OCI-LY3 (cell line): ENCODE data around the gene AASDH.

Experiments
- H2AFZ ChIP-seq: fragments of 200-600, 300-600 bp; shearing (Covaris generic); 2 replicates; pipeline ENCODE4 v1.6.0; 2014; ENCODE audit warnings: antibody characterized with exemption, low read depth, low read length
- H3K27ac ChIP-seq: fragments of 200-600, 300-600 bp; sonication (generic); 2 replicates; pipeline ENCODE4 v1.5.1; 2014; ENCODE audit warnings: mild to moderate bottlenecking, low read length, moderate library complexity, mixed read lengths
- H3K27me3 ChIP-seq: fragments of 200-600, 300-600 bp; sonication (generic); 2 replicates; pipeline ENCODE4 v1.6.1; 2014; ENCODE audit warnings: low read depth, low read length, mixed read lengths
- H3K36me3 ChIP-seq: fragments of 200-600, 300-600 bp; sonication (generic); replicated peaks from 2 replicates; pipeline ENCODE3; 2014; ENCODE audit warnings: low read depth, low read length, mixed read lengths
- H3K4me1 ChIP-seq: fragments of 300-600, 200-600 bp; sonication (generic); 2 replicates; pipeline ENCODE4 v1.6.1; 2014; ENCODE audit warnings: low read length, mixed read lengths
- H3K4me2 ChIP-seq: fragments of 200-600, 300-600 bp; sonication (generic); 2 replicates; pipeline ENCODE4 v1.6.1; 2014; ENCODE audit warnings: low read length, mixed read lengths
- H3K4me3 ChIP-seq: fragments of 300-600, 200-600 bp; sonication (generic); 2 replicates; pipeline ENCODE4 v1.5.1; 2014; ENCODE audit warnings: antibody characterized with exemption, mild to moderate bottlenecking, low read length, moderate library complexity
- H3K79me2 ChIP-seq: fragments of 300-600, 200-600 bp; shearing (Covaris generic); 2 replicates; pipeline ENCODE4 v1.6.1; 2014; ENCODE audit warnings: mild to moderate bottlenecking, low read length, mixed read lengths
- H3K9ac ChIP-seq: fragments of 300-600, 200-600 bp; shearing (Covaris generic); 2 replicates; pipeline ENCODE4 v1.6.0; 2014; ENCODE audit warnings: mild to moderate bottlenecking, low read length, moderate library complexity
- H3K9me3 ChIP-seq: fragments of 200-600, 300-600 bp; shearing (Covaris generic); 2 replicates; pipeline ENCODE4 v1.6.1; 2014; ENCODE audit warnings: low read length, mixed read lengths; ENCODE audit not compliant: insufficient read depth
- H4K20me1 ChIP-seq: fragments of 200-600, 300-600 bp; sonication (generic); 2 replicates; pipeline ENCODE4 v1.6.1; 2016; ENCODE audit warnings: low read length, mixed read lengths; ENCODE audit not compliant: insufficient read depth
- CTCF ChIP-seq: fragments of 200-600, 300-600 bp; sonication (generic); IDR thresholded peaks from 2 replicates; pipeline ENCODE4 v1.5.1; 2014; ENCODE audit warnings: antibody characterized with exemption, low read length, low read depth
- EZH2phosphoT487 ChIP-seq: fragments of 200-600 bp; shearing (Covaris generic); IDR thresholded peaks from 2 replicates; pipeline ENCODE4 v1.6.1; 2018; ENCODE audit warnings: antibody characterized with exemption, mixed run types, low read depth

Gene AASDH

GRCh38 chr4:56387023-56388001 lies at the start of gene AASDH:
Gene AASDH (minus strand): TSS chr4:56387491. CDS start chr4:56384299, 3,192 bp downstream.
- peaks cover 23% of the 10 kb centered on the region for H3K4me1 ChIP-seq
- no peak for TF ChIP-seq CTCF
- H3K27me3 ChIP-seq = no peaks in the 10 kb centered on the region
- H3K9ac ChIP-seq = peak within 1 kb of the TSS; percentile 85
- peak within 1 kb of the TSS; percentile 90 for H3K4me2 ChIP-seq
- no peaks in the 10 kb centered on the region for H4K20me1 ChIP-seq
- peak within 1 kb of the TSS; percentile 91 for H3K27ac ChIP-seq
- H2AFZ ChIP-seq = peak within 1 kb of the TSS; percentile 87
- peak within 1 kb of the TSS; percentile 91 for H3K4me3 ChIP-seq
- peaks cover 4% of the 10 kb centered on the region for H3K36me3 ChIP-seq
- H3K79me2 ChIP-seq = peaks cover 36% of the 10 kb centered on the region
- no peaks in the 10 kb centered on the region for H3K9me3 ChIP-seq

GRCh38 chr4:56435140-56435926 lies 48.0 kb upstream of the AASDH start, which contains the start of gene PPAT:
Gene PPAT (minus strand): TSS chr4:56435615. CDS start chr4:56435477, 138 bp downstream.
- Histone ChIP-seq H3K79me2 (peaks cover 94% of the 10 kb centered on the region), H3K9me3 (no peaks in the 10 kb centered on the region), H3K4me3 (peak within 1 kb of the TSS; percentile 95), H3K27me3 (no peaks in the 10 kb centered on the region), H3K4me1 (peaks cover 27% of the 10 kb centered on the region), H3K27ac (peak within 1 kb of the TSS; percentile 95), H4K20me1 (peaks cover 41% of the 10 kb centered on the region), H3K36me3 (peaks cover 8% of the 10 kb centered on the region), H3K9ac (peak within 1 kb of the TSS; percentile 99), H2AFZ (peak within 1 kb of the TSS; percentile 35; the same call in 1 of the 2 replicates), H3K4me2 (peak within 1 kb of the TSS; percentile 89)
- no peak for TF ChIP-seq CTCF
- TF ChIP-seq EZH2phosphoT487 = no peak

- no peaks in the 10 kb centered on the region for H3K9me3 ChIP-seq
- H3K36me3 ChIP-seq = peaks cover 6% of the 10 kb centered on the region
- peaks cover 94% of the 10 kb centered on the region for H3K79me2 ChIP-seq
- H3K27ac ChIP-seq = peak overlapping the region; percentile 95
- H3K27me3 ChIP-seq = no peaks in the 10 kb centered on the region
- H2AFZ ChIP-seq = no peak overlapping the region
- H3K4me3 ChIP-seq = peak overlapping the region; percentile 95
- no peak for TF ChIP-seq EZH2phosphoT487
- TF ChIP-seq CTCF = no peak
- H3K4me2 ChIP-seq = peak overlapping the region; percentile 86
- H4K20me1 ChIP-seq = peaks cover 41% of the 10 kb centered on the region
- peak overlapping the region; percentile 99 for H3K9ac ChIP-seq
- peaks cover 21% of the 10 kb centered on the region for H3K4me1 ChIP-seq
These were observed 47.4 kb upstream of the AASDH start for GRCh38 chr4:56434599-56435139.
